K562 (cell line): ENCODE data around the gene EPHB3. TPM values are rescaled to one million over a fixed set of nuclear protein-coding genes. Genes with fewer than 3 reads are reported as not detected.
A peak's percentile ranks its signal among the peaks of the same experiment; 100 is the strongest.

ENCODE experiments used
- ATAC-seq: fragments of 200-7000 bp; cut with Tn5 transposase; 3 replicates; pipeline ENCODE4 v1.9.1; 2020; ENCODE audit warnings: moderate library complexity
- BruUV-seq: library from RNA; stranded (reverse); fragments of 400-500 nt; replicated peaks from 2 replicates; lab custom pipeline; 2021; lab: Mats Ljungman, UMichigan
- CTCF ChIA-PET: fragments of 300-600 bp; formaldehyde crosslinking; extraction: SDS; loops from one replicate; lab custom pipeline; 2021; ENCODE audit warnings: low intra/inter-chr PET ratio; lab: Yijun Ruan, JAX
- POLR2A ChIA-PET: fragments of 300-600, 350-650 bp; sonication (Branson Sonifier 250); formaldehyde crosslinking; extraction: SDS; loops from one replicate; lab custom pipeline; 2021; ENCODE audit warnings: antibody characterized with exemption, inconsistent platforms; lab: Yijun Ruan, JAX
- DNase-seq, 4 experiments: peaks; one replicate each; pipeline versions ENCODE4 v3.0.0 to v3.0.0-alpha.2; 2011 to 2018; ENCODE audit warnings: low spot score in 3 of 4, mixed read lengths in 3 of 4; ENCODE audit errors: extremely low read depth in 1 of 4
- FAIRE-seq: peaks from 2 replicates; lab custom pipeline; 2011; peaks lifted over from hg19 to GRCh38; lab: Jason Lieb, UNC
- H2AFZ ChIP-seq: 2 replicates; pipeline ENCODE4 v1.6.0; 2011; ENCODE audit warnings: low read depth, low read length, control low read depth, inconsistent platforms
- H3K27ac ChIP-seq: fragments of 200-600 bp; 3 replicates; pipeline ENCODE4 v1.8.0; 2011; ENCODE audit warnings: low read depth, mild to moderate bottlenecking, control low read depth, inconsistent platforms, low read length, moderate library complexity, mixed read lengths; ENCODE audit errors: extremely low read depth
- H3K27me3 ChIP-seq, 2 experiments: fragments of 300-600 bp in 1 of 2; 2 replicates in 1 of 2; 3 replicates in 1 of 2; pipeline versions ENCODE4 v1.6.0 to v1.8.0; 2011; ENCODE audit warnings: inconsistent platforms in 2 of 2, low read length in 2 of 2, mild to moderate bottlenecking in 1 of 2, mixed read lengths in 1 of 2, moderate library complexity in 1 of 2; ENCODE audit not compliant: control insufficient read depth in 2 of 2, insufficient read depth in 2 of 2
- H3K36me3 ChIP-seq: fragments of 300-600 bp; 3 replicates; pipeline ENCODE4 v1.8.0; 2011; ENCODE audit warnings: mild to moderate bottlenecking, low read length, inconsistent platforms; ENCODE audit not compliant: control insufficient read depth, insufficient read depth
- H3K4me1 ChIP-seq, 2 experiments: fragments of 200-600 bp in 1 of 2; replicated peaks in 1 of 2; 2 replicates in 1 of 2; 3 replicates in 1 of 2; pipeline versions ENCODE4 v1.5.1 to v1.8.0; 2011; ENCODE audit warnings: inconsistent platforms in 2 of 2, low read length in 2 of 2, mild to moderate bottlenecking in 1 of 2, mixed read lengths in 1 of 2, moderate library complexity in 1 of 2; ENCODE audit not compliant: control insufficient read depth in 2 of 2, insufficient read depth in 2 of 2
- H3K4me2 ChIP-seq: 2 replicates; pipeline ENCODE4 v1.6.1; 2011; ENCODE audit warnings: low read length, control low read depth, inconsistent platforms, mixed read lengths; ENCODE audit not compliant: insufficient read depth
- H3K4me3 ChIP-seq: fragments of 200-600 bp; sonication (generic), shearing (Covaris generic); 2 replicates; pipeline ENCODE4 v1.5.1; 2016; ENCODE audit warnings: control low read depth, inconsistent platforms
- H3K79me2 ChIP-seq: fragments of 200-600 bp; 3 replicates; pipeline ENCODE4 v1.8.0; 2011; ENCODE audit warnings: low read length, inconsistent platforms; ENCODE audit not compliant: control insufficient read depth, insufficient read depth
- H3K9ac ChIP-seq, 2 experiments: 2 replicates each; pipeline versions ENCODE4 v1.6.0 to v1.6.1; 2011; ENCODE audit warnings: low read depth in 2 of 2, low read length in 2 of 2, control low read depth in 1 of 2, inconsistent platforms in 1 of 2, mild to moderate bottlenecking in 1 of 2, mixed read lengths in 1 of 2; ENCODE audit not compliant: insufficient read depth in 1 of 2
- H3K9me1 ChIP-seq: one replicate; pipeline ENCODE4 v1.6.0; 2011; ENCODE audit warnings: inconsistent platforms, mild to moderate bottlenecking, low read length, moderate library complexity; ENCODE audit not compliant: control insufficient read depth, insufficient read depth
- H3K9me3 ChIP-seq: replicated peaks from 2 replicates; pipeline ENCODE4 v1.5.1; 2011; ENCODE audit warnings: low read depth, low read length, inconsistent platforms; ENCODE audit not compliant: control insufficient read depth, insufficient read depth
- H4K20me1 ChIP-seq: replicated peaks from 2 replicates; pipeline ENCODE4 v1.6.1; 2011; ENCODE audit warnings: low read length, inconsistent platforms, mixed read lengths; ENCODE audit not compliant: control insufficient read depth, insufficient read depth
- FOXJ2 ChIP-seq: fragments of 200-800 bp; sonication (Bioruptor generic); IDR thresholded peaks from 2 replicates; pipeline ENCODE4 v1.6.1; 2016; ENCODE audit warnings: missing genetic modification characterization, missing compliant biosample characterization
- MCM5 ChIP-seq: fragments of 450-650 bp; IDR thresholded peaks from 2 replicates; pipeline ENCODE4 v1.6.1; 2016; ENCODE audit warnings: low read depth
- MTA2 ChIP-seq: fragments of 450-650 bp; IDR thresholded peaks from 2 replicates; pipeline ENCODE4 v1.6.1; 2016; ENCODE audit warnings: low read depth
- MXI1 ChIP-seq: IDR thresholded peaks from 2 replicates; pipeline ENCODE4 v1.6.1; 2011; ENCODE audit warnings: low read depth, mild to moderate bottlenecking, improper control_type of control experiment, low read length
- NR4A1 ChIP-seq, 2 experiments: fragments of 250-450 bp in 1 of 2; fragments of 450-650 bp in 1 of 2; sonication (Bioruptor Pico) in 1 of 2; IDR thresholded peaks; 2 replicates each; pipeline versions ENCODE4 v1.4.0 to v1.6.1; 2016 to 2020; ENCODE audit warnings: mild to moderate bottlenecking in 2 of 2, missing compliant biosample characterization in 1 of 2, missing genetic modification characterization in 1 of 2, moderate library complexity in 1 of 2
- PCBP2 ChIP-seq: fragments of 200-400 bp; formaldehyde crosslinking; IDR thresholded peaks from 2 replicates; pipeline ENCODE4 v1.6.1; 2018; ENCODE audit warnings: low read length, low read depth, mild to moderate bottlenecking, moderate library complexity; ENCODE audit not compliant: poor library complexity, severe bottlenecking
- ZFP30 ChIP-seq: fragments of 250-450 bp; sonication (Bioruptor Pico); IDR thresholded peaks from 2 replicates; pipeline ENCODE4 v1.8.0; 2022; ENCODE audit warnings: moderate library complexity, mild to moderate bottlenecking, inconsistent platforms, borderline replicate concordance
- ZNF263 ChIP-seq: sonication (generic); formaldehyde crosslinking; IDR thresholded peaks from 2 replicates; pipeline ENCODE4 v1.8.0; 2022; ENCODE audit warnings: mild to moderate bottlenecking, missing genetic modification reagents, borderline replicate concordance
- in situ Hi-C: fragments of 300-500 bp; cut with MboI; formaldehyde crosslinking; loops from 4 replicates; pipeline ENCODE4 v1.15.0; 2018; ENCODE audit warnings: inconsistent platforms, mixed read lengths
- intact Hi-C: fragments of 100-400 bp; cut with micrococcal nuclease; formaldehyde crosslinking; loops from 2 replicates; pipeline ENCODE4 v1.14.2; 2022
- polyA plus RNA-seq, 8 experiments: library from polyadenylated mRNA; depleted of rRNA in 4 of 8; stranded (reverse) in 5 of 8; unstranded in 3 of 8; fragments of >200 nt; fragmentation: Nextera tagmentation in 2 of 8; fragmentation: Illumina TruSeq in 1 of 8; extraction: Ambion mirVana in 2 of 8; extraction: Trizol in 1 of 8; gene quantifications; 2 replicates each; pipeline versions ENCODE4 v1.2.1 to v1.2.3, GENCODE V29; 2011 to 2014; ENCODE audit warnings: inconsistent platforms in 1 of 8, missing spikeins in 1 of 8
- total RNA-seq, 7 experiments: library from RNA; depleted of rRNA in 6 of 7; stranded (reverse); fragments of >200 nt in 6 of 7; fragmentation: Illumina TruSeq in 2 of 7; extraction: Trizol in 2 of 7; gene quantifications; 2 replicates each; pipeline versions ENCODE4 v1.2.1 to v1.2.3, GENCODE V29; 2011 to 2021; ENCODE audit warnings: low replicate concordance in 1 of 7
- TF ChIP-seq, protein P1 (sequence below): IDR thresholded peaks from 2 replicates; pipeline ENCODE4 v1.6.1; 2012; ENCODE audit warnings: low read depth, low read length, improper control_type of control experiment, borderline replicate concordance
- TF ChIP-seq, protein P2 (sequence below): fragments of 450-650 bp; IDR thresholded peaks from 2 replicates; pipeline ENCODE4 v1.6.1; 2018; ENCODE audit not compliant: partially characterized antibody
- TF ChIP-seq, protein P3 (sequence below): fragments of 450-650 bp; IDR thresholded peaks from 2 replicates; pipeline ENCODE4 v1.6.1; 2016; ENCODE audit warnings: low read depth, mild to moderate bottlenecking, moderate library complexity

The EPHB3 gene
- total and polyA plus RNA-seq, 9 of the 15 experiments (the other 6 are each of a cell fraction or from before 2014, with no cell fraction given) = not detected

DNA sequence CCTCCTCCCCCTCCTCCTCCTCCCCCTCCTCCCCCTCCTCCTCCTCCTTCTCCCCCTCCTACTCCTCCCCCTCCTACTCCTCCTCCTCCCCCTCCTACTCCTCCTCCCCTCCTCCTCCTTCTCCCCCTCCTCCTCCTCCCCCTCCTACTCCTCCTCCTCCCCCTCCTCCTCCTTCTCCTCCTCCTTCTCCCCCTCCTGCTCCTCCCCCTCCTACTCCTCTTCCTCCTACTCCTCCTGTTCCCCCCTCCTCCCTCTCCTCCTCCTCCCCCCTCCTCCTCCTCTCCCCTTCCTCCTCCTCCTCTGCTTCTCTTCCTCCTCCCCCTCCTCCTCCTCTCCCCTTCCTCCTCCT lies 17.1 kb upstream of the EPHB3 start:
- Histone ChIP-seq H3K4me1 (peaks cover 0 to 4% of the 10 kb centered on the region in 2 experiments; a peak in 1 of 5 replicates), H4K20me1 (no peaks in the 10 kb centered on the region), H3K9me3 (no peaks in the 10 kb centered on the region), H3K9ac (no peak overlapping the region), H3K36me3 (no peaks in the 10 kb centered on the region), H3K4me2 (no peak overlapping the region), H3K9me1 (no peaks in the 10 kb centered on the region), H2AFZ (no peak overlapping the region), H3K27me3 (peaks cover 11 to 50% of the 10 kb centered on the region in 2 experiments; a peak in 3 of 5 replicates), H3K4me3 (no peak overlapping the region), H3K27ac (no peak overlapping the region), H3K79me2 (no peaks in the 10 kb centered on the region)
- intact Hi-C loops = loop anchor here (1.0 kb wide), 2 partner anchors 75 to 127 kb away; no protein-coding TSS in a partner anchor
- FAIRE-seq (no peak), DNase-seq (no peak), ATAC-seq (no peak)
- ChIA-PET POLR2A (no interaction called here), CTCF (interaction anchor here (0.8 to 2.0 kb wide), 5 partner anchors 76 to 649 kb away, joined by 3 to 22 read pairs (median 6); no protein-coding TSS in a partner anchor)
- in situ Hi-C loops = no loop called here
- BruUV-seq = no TSS peak
- TF ChIP-seq FOXJ2 (no peak), ZFP30 (CRISPR knock-in tag) (no peak), PCBP2 (peak; percentile 81), MTA2 (no peak), ZNF263 (peak; percentile 81), NR4A1 (CRISPR knock-in tag; IDR thresholded peaks at IDR 0.05) (no peak), NR4A1 (tag; IDR thresholded peaks at IDR 0.05) (no peak), MXI1 (no peak), MCM5 (no peak)
- TF ChIP-seq, protein P1, sequence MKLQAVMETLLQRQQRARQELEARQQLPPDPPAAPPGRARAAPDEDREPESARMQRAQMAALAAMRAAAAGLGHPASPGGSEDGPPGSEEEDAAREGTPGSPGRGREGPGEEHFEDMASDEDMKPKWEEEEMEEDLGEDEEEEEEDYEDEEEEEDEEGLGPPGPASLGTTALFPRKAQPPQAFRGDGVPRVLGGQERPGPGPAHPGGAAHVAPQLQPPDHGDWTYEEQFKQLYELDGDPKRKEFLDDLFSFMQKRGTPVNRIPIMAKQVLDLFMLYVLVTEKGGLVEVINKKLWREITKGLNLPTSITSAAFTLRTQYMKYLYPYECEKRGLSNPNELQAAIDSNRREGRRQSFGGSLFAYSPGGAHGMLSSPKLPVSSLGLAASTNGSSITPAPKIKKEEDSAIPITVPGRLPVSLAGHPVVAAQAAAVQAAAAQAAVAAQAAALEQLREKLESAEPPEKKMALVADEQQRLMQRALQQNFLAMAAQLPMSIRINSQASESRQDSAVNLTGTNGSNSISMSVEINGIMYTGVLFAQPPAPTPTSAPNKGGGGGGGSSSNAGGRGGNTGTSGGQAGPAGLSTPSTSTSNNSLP = no peak
- TF ChIP-seq, protein P2, sequence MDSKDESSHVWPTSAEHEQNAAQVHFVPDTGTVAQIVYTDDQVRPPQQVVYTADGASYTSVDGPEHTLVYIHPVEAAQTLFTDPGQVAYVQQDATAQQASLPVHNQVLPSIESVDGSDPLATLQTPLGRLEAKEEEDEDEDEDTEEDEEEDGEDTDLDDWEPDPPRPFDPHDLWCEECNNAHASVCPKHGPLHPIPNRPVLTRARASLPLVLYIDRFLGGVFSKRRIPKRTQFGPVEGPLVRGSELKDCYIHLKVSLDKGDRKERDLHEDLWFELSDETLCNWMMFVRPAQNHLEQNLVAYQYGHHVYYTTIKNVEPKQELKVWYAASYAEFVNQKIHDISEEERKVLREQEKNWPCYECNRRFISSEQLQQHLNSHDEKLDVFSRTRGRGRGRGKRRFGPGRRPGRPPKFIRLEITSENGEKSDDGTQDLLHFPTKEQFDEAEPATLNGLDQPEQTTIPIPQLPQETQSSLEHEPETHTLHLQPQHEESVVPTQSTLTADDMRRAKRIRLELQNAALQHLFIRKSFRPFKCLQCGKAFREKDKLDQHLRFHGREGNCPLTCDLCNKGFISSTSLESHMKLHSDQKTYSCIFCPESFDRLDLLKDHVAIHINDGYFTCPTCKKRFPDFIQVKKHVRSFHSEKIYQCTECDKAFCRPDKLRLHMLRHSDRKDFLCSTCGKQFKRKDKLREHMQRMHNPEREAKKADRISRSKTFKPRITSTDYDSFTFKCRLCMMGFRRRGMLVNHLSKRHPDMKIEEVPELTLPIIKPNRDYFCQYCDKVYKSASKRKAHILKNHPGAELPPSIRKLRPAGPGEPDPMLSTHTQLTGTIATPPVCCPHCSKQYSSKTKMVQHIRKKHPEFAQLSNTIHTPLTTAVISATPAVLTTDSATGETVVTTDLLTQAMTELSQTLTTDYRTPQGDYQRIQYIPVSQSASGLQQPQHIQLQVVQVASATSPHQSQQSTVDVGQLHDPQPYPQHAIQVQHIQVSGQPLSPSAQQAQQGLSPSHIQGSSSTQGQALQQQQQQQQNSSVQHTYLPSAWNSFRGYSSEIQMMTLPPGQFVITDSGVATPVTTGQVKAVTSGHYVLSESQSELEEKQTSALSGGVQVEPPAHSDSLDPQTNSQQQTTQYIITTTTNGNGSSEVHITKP = no peak
- TF ChIP-seq, protein P3, sequence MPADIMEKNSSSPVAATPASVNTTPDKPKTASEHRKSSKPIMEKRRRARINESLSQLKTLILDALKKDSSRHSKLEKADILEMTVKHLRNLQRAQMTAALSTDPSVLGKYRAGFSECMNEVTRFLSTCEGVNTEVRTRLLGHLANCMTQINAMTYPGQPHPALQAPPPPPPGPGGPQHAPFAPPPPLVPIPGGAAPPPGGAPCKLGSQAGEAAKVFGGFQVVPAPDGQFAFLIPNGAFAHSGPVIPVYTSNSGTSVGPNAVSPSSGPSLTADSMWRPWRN = no peak
